IPS-20b (cell line): ENCODE measurements around the gene GALNT13.

Source experiments
- H3K27ac ChIP-seq: one replicate; pipeline ENCODE4 v1.5.1; 2013; ENCODE audit warnings: low read length
- H3K27me3 ChIP-seq: 2 replicates; pipeline ENCODE4 v1.6.1; 2013; ENCODE audit warnings: mild to moderate bottlenecking, low read length, inconsistent platforms; ENCODE audit not compliant: insufficient read depth
- H3K36me3 ChIP-seq: 2 replicates; pipeline ENCODE4 v1.6.1; 2013; ENCODE audit warnings: low read depth, mild to moderate bottlenecking, inconsistent platforms, low read length, moderate library complexity; ENCODE audit not compliant: insufficient read depth
- H3K4me1 ChIP-seq: 2 replicates; pipeline ENCODE4 v1.6.1; 2013; ENCODE audit warnings: mild to moderate bottlenecking, control low read depth, inconsistent platforms, low read length, moderate library complexity; ENCODE audit not compliant: insufficient read depth
- H3K4me3 ChIP-seq: 2 replicates; pipeline ENCODE4 v1.5.1; 2013; ENCODE audit warnings: mild to moderate bottlenecking, low read length, inconsistent platforms
- H3K9ac ChIP-seq: 2 replicates; pipeline ENCODE4 v1.6.1; 2013; ENCODE audit warnings: low read depth, mild to moderate bottlenecking, inconsistent platforms, low read length, moderate library complexity
- H3K9me3 ChIP-seq: 2 replicates; pipeline ENCODE4 v1.6.1; 2013; ENCODE audit warnings: mild to moderate bottlenecking, low read depth, low read length, inconsistent platforms; ENCODE audit not compliant: insufficient read depth

GALNT13 gene

DNA sequence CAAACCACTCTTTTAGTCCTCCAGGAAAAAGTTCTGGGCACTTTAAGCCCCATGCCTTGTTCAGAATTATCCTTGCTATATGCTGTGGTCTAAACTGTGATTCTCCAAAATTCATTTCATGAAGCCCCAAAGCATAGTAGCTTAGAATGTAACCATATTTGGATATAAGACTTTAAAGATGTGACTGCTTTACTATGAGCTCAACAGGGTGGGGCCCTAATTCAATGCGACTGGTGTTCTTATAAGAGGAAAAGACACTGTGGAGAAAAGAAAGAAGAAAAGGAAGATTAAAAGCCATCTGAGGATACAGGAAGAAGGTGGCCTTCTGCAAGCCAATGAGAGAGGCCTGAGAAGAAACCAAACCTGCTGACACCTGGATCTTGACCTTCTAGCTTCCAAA lies 174.8 kb downstream of the GALNT13 start:
- Histone ChIP-seq H3K4me1 (no peaks in the 10 kb centered on the region), H3K9ac (no peak overlapping the region), H3K4me3 (no peak overlapping the region), H3K27me3 (no peaks in the 10 kb centered on the region), H3K27ac (no peak overlapping the region), H3K36me3 (no peaks in the 10 kb centered on the region), H3K9me3 (no peaks in the 10 kb centered on the region)

DNA sequence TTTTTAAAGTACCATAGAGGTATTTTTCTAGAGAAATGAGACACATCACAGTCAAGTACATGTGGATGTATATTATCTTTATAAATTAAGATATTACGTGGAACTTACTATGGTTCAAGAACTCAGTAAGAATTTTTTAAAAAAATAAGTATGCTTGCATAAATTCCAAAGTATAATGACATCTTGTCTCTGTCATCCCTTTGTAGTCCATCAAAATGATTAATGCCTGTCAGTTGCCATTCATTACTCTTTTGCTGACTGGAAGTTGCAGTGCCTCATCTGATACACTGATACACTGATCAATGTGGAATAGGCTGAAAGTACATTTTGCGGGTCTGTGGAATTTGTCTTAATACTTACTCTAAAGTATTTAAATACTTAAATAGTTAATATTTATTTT lies 177.2 kb downstream of the GALNT13 start:
- no peak overlapping the region for H3K27ac ChIP-seq
- H3K4me3 ChIP-seq, result no peak overlapping the region
- H3K4me1 ChIP-seq, result no peaks in the 10 kb centered on the region
- H3K9ac ChIP-seq, result no peak overlapping the region
- H3K9me3 ChIP-seq, result no peaks in the 10 kb centered on the region
- H3K36me3 ChIP-seq, result no peaks in the 10 kb centered on the region
- H3K27me3 ChIP-seq, result no peaks in the 10 kb centered on the region

GRCh38 chr2:154049561-154049960 lies 177.8 kb downstream of the GALNT13 start:
- H3K9ac ChIP-seq, result no peak overlapping the region
- no peak overlapping the region for H3K4me3 ChIP-seq
- no peaks in the 10 kb centered on the region for H3K4me1 ChIP-seq
- no peaks in the 10 kb centered on the region for H3K9me3 ChIP-seq
- H3K27me3 ChIP-seq, result no peaks in the 10 kb centered on the region
- no peaks in the 10 kb centered on the region for H3K36me3 ChIP-seq
- no peak overlapping the region for H3K27ac ChIP-seq

DNA sequence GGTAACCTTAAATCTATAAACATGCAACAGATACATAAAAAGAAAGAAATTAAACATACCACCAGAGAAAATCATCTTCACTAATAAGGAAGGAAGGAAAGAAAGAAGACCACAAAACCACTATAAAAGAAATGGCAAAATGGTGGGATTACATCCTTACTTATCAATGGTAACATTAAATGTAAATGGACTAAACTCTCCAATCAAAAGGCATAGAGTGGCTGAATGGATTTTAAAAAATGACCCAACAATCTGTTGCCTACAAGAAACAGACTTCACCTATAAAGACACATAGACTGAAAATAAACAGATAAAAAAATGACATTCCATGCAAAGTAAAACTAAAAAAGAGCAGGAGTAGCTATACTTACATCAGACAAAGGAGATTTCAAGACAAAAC lies 195.4 kb downstream of the GALNT13 start:
- Histone ChIP-seq H3K27me3 (no peaks in the 10 kb centered on the region), H3K4me1 (no peaks in the 10 kb centered on the region), H3K27ac (no peak overlapping the region), H3K36me3 (no peaks in the 10 kb centered on the region), H3K4me3 (no peak overlapping the region), H3K9ac (no peak overlapping the region), H3K9me3 (no peaks in the 10 kb centered on the region; the same call in 1 of the 2 replicates)

DNA sequence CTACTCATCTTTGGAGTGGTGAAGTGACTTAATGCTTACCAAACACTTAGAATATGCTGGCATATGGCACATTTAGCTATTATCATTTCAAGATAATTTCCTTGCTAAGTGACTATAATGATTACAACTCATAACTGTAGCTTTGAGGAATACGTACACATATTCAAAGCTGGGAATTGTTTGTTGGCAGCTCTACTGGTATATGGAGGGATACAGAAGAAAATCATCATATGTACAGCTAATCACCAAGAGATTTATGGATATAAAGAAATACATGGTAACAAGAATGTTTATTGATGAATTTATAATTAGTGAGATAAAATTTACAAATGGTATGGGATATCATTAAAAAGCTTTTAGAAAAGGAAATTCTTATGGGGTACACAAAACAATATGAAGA lies 207.2 kb downstream of the GALNT13 start:
- Histone ChIP-seq H3K36me3 (no peaks in the 10 kb centered on the region), H3K9ac (no peak overlapping the region), H3K4me3 (no peak overlapping the region), H3K27ac (no peak overlapping the region), H3K27me3 (no peaks in the 10 kb centered on the region), H3K9me3 (no peaks in the 10 kb centered on the region), H3K4me1 (no peaks in the 10 kb centered on the region)

DNA sequence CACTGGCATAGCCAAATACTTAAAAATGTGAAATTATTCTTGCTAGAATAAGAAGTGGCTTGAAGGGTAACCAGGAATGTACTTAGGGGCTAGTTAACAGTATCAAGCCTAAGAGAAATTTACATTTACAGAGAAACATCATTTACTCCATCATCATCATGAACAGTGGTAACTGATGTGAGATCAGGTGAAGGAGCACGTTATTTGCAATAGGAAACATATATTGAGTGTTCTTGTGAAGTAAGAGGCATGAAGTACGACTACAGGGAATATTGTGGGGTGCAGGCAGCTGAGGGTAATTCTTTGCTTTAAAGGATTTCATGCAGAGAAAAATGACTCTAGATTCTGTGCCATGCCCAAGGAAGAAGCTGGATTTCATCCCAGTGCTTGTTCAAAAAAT lies 220.8 kb downstream of the GALNT13 start:
- no peaks in the 10 kb centered on the region for H3K36me3 ChIP-seq
- H3K9ac ChIP-seq, result no peak overlapping the region
- H3K4me3 ChIP-seq, result no peak overlapping the region
- no peaks in the 10 kb centered on the region for H3K9me3 ChIP-seq
- no peaks in the 10 kb centered on the region for H3K4me1 ChIP-seq
- no peaks in the 10 kb centered on the region for H3K27me3 ChIP-seq
- H3K27ac ChIP-seq, result no peak overlapping the region

- H3K27me3 ChIP-seq, result no peaks in the 10 kb centered on the region
- no peak overlapping the region for H3K9ac ChIP-seq
- no peaks in the 10 kb centered on the region for H3K4me1 ChIP-seq
- H3K4me3 ChIP-seq, result no peak overlapping the region
- H3K9me3 ChIP-seq, result no peaks in the 10 kb centered on the region
- H3K27ac ChIP-seq, result no peak overlapping the region
- H3K36me3 ChIP-seq, result no peaks in the 10 kb centered on the region
Measured at GRCh38 chr2:154093856-154094255, 222.1 kb downstream of the GALNT13 start.

- Histone ChIP-seq H3K36me3 (no peaks in the 10 kb centered on the region), H3K27me3 (no peaks in the 10 kb centered on the region), H3K4me1 (no peaks in the 10 kb centered on the region), H3K9me3 (no peaks in the 10 kb centered on the region), H3K27ac (no peak overlapping the region), H3K9ac (no peak overlapping the region), H3K4me3 (no peak overlapping the region)
Measured at GRCh38 chr2:154097833-154098398, 226.2 kb downstream of the GALNT13 start.

DNA sequence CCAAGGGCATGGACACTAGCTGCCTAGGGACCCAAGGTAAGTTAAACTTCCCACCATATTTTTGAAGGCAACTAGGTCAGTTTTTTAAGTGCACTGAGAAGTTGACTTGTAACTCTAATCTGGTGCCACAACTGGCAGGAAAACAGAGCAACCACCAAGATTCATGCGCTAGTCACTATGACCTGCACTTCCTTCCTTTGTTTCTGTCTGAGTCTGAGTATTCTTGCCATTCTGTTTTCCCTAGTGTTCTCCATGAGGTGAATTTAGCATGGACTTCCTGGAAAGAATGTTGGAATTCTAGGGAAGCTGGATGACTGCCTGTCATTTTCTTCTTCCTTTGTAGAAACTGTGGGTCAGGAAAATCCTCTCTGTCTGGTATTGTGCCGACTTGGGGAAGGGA lies 249.0 kb downstream of the GALNT13 start:
- no peaks in the 10 kb centered on the region for H3K27me3 ChIP-seq
- H3K9me3 ChIP-seq, result no peaks in the 10 kb centered on the region; the same call in 1 of the 2 replicates
- H3K4me1 ChIP-seq, result no peaks in the 10 kb centered on the region
- no peaks in the 10 kb centered on the region for H3K36me3 ChIP-seq
- no peak overlapping the region for H3K9ac ChIP-seq
- no peak overlapping the region for H3K27ac ChIP-seq
- no peak overlapping the region for H3K4me3 ChIP-seq

DNA sequence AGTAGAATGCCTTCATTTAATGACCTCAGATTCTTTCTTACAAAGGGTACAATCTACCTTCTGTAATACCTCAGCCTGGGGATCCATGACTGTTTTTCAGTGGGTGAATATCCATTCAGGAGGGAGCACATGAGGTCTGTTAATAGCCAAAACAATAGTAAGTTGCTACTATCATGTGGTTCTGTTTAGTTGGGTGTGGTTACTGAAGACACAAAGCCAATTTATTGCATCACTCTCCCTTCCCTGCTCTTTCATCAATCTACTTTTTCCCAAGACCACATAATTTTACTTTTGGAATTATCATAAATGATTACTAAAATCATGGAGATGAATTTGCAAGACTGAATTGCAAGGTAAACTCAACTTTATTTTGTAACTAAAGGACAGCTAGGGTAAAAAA lies 254.2 kb downstream of the GALNT13 start:
- no peaks in the 10 kb centered on the region for H3K36me3 ChIP-seq

GRCh38 chr2:154130821-154131220 lies 259.1 kb downstream of the GALNT13 start:
- Histone ChIP-seq H3K4me3 (no peak overlapping the region), H3K4me1 (no peaks in the 10 kb centered on the region), H3K27ac (no peak overlapping the region)

More for the DNA sequence above, 254.2 kb downstream of the GALNT13 start:
- H3K27me3 ChIP-seq, result no peaks in the 10 kb centered on the region
- H3K4me3 ChIP-seq, result no peak overlapping the region
- H3K4me1 ChIP-seq, result no peaks in the 10 kb centered on the region
- H3K9me3 ChIP-seq, result no peaks in the 10 kb centered on the region; the same call in 1 of the 2 replicates
- no peak overlapping the region for H3K27ac ChIP-seq
- H3K9ac ChIP-seq, result no peak overlapping the region

GRCh38 chr2:154132827-154133226 lies 261.1 kb downstream of the GALNT13 start:
- Histone ChIP-seq H3K36me3 (no peaks in the 10 kb centered on the region), H3K9me3 (no peaks in the 10 kb centered on the region), H3K27me3 (no peaks in the 10 kb centered on the region), H3K4me3 (no peak overlapping the region), H3K27ac (no peak overlapping the region), H3K4me1 (no peaks in the 10 kb centered on the region), H3K9ac (no peak overlapping the region)

More at GRCh38 chr2:154130821-154131220, 259.1 kb downstream of the GALNT13 start:
- H3K27me3 ChIP-seq, result no peaks in the 10 kb centered on the region
- H3K36me3 ChIP-seq, result no peaks in the 10 kb centered on the region
- H3K9ac ChIP-seq, result no peak overlapping the region
- no peaks in the 10 kb centered on the region for H3K9me3 ChIP-seq
